WERI-Rb-1 (cell line): ENCODE data around the gene CHST8.
A peak's percentile ranks its signal among the peaks of the same experiment; 100 is the strongest.

Experiments used
- DNase-seq: peaks from one replicate; pipeline ENCODE4 v3.0.0-alpha.2; 2020
- H3K27ac ChIP-seq: fragments of 250-450 bp; sonication (Bioruptor Pico); 2 replicates; pipeline ENCODE4 v1.5.1; 2020; ENCODE audit warnings: mild to moderate bottlenecking, moderate library complexity
- H3K27me3 ChIP-seq: fragments of 250-450 bp; sonication (Bioruptor Pico); 2 replicates; pipeline ENCODE4 v1.5.1; 2021; ENCODE audit warnings: mild to moderate bottlenecking, low read depth, moderate library complexity; ENCODE audit not compliant: insufficient read depth, severe bottlenecking
- H3K36me3 ChIP-seq: fragments of 250-450 bp; sonication (Bioruptor Pico); 2 replicates; pipeline ENCODE4 v1.5.1; 2020; ENCODE audit warnings: mild to moderate bottlenecking, moderate library complexity
- H3K4me3 ChIP-seq: 2 replicates; pipeline ENCODE4 v1.5.1; 2011; ENCODE audit warnings: low read depth, mild to moderate bottlenecking, control low read depth, low read length
- H3K9me3 ChIP-seq: fragments of 250-450 bp; sonication (Bioruptor Pico); 2 replicates; pipeline ENCODE4 v1.5.1; 2021; ENCODE audit warnings: mild to moderate bottlenecking, moderate library complexity; ENCODE audit not compliant: severe bottlenecking
- CTCF ChIP-seq: IDR thresholded peaks from 2 replicates; pipeline ENCODE4 v1.5.1; 2011; ENCODE audit warnings: low read depth, mild to moderate bottlenecking, control low read depth, inconsistent platforms, low read length

Gene CHST8

GRCh38 chr19:33621811-33622504 is at the start of gene CHST8:
Gene CHST8 (plus strand): TSS chr19:33621953. CDS start chr19:33689262, 67,309 bp downstream.
- Histone ChIP-seq H3K27me3 (peaks cover 3% of the 10 kb centered on the region), H3K9me3 (no peaks in the 10 kb centered on the region), H3K27ac (peak within 1 kb of the TSS; percentile 23; the same call in 1 of the 2 replicates), H3K36me3 (no peaks in the 10 kb centered on the region), H3K4me3 (peak within 1 kb of the TSS; percentile 61)
- no peak for TF ChIP-seq CTCF
- peak; percentile 83 for DNase-seq

- H3K36me3 ChIP-seq: no peaks in the 10 kb centered on the region
- H3K27ac ChIP-seq: no peak overlapping the region
- DNase-seq: no peak
- no peak for TF ChIP-seq CTCF
- H3K4me3 ChIP-seq: no peak overlapping the region
- peaks cover 16% of the 10 kb centered on the region for H3K9me3 ChIP-seq
- H3K27me3 ChIP-seq: no peaks in the 10 kb centered on the region
Observed at GRCh38 chr19:33572929-33573328, 48.8 kb upstream of the CHST8 start.

- Histone ChIP-seq H3K27me3 (no peaks in the 10 kb centered on the region), H3K9me3 (peaks cover 16% of the 10 kb centered on the region), H3K27ac (no peak overlapping the region), H3K36me3 (no peaks in the 10 kb centered on the region), H3K4me3 (no peak overlapping the region)
- DNase-seq: no peak
- no peak for TF ChIP-seq CTCF
Observed at GRCh38 chr19:33574824-33575223, 46.9 kb upstream of the CHST8 start.

GRCh38 chr19:33578697-33579096 is 43.1 kb upstream of the CHST8 start:
- no peak overlapping the region for H3K27ac ChIP-seq
- H3K9me3 ChIP-seq: peaks cover 12% of the 10 kb centered on the region
- H3K36me3 ChIP-seq: no peaks in the 10 kb centered on the region
- no peak for TF ChIP-seq CTCF
- no peaks in the 10 kb centered on the region for H3K27me3 ChIP-seq
- no peak for DNase-seq
- H3K4me3 ChIP-seq: no peak overlapping the region

- no peak for DNase-seq
Observed at GRCh38 chr19:33580026-33580644, 41.6 kb upstream of the CHST8 start.

More at GRCh38 chr19:33580026-33580644, 41.6 kb upstream of the CHST8 start:
- Histone ChIP-seq H3K4me3 (no peak overlapping the region), H3K27ac (no peak overlapping the region), H3K9me3 (peaks cover 3% of the 10 kb centered on the region), H3K27me3 (no peaks in the 10 kb centered on the region), H3K36me3 (no peaks in the 10 kb centered on the region)
- TF ChIP-seq CTCF: no peak
